Calu3 (cell line): ENCODE results near the gene BRIP1. TPM values are rescaled to one million over a fixed set of nuclear protein-coding genes. Genes with fewer than 3 reads are reported as not detected.

Experiments used
- BruUV-seq: library from RNA; stranded (reverse); fragments of 400-500 nt; replicated peaks from 2 replicates; lab custom pipeline; 2021; lab: Mats Ljungman, UMichigan
- CTCF ChIA-PET: fragments of 300-600 bp; sonication (Branson Sonifier 250); formaldehyde crosslinking; loops from one replicate; lab custom pipeline; 2022; ENCODE audit warnings: antibody characterized with exemption; lab: Charles Lee
- DNase-seq: peaks from one replicate; pipeline ENCODE4 v3.0.0; 2022
- H3K27ac Mint-ChIP-seq: one replicate; pipeline ENCODE4 v1.8.0; 2022; ENCODE audit warnings: mixed read lengths; ENCODE audit not compliant: unreplicated experiment
- H3K27me3 Mint-ChIP-seq: one replicate; pipeline ENCODE4 v1.8.0; 2022; ENCODE audit warnings: mixed read lengths; ENCODE audit not compliant: unreplicated experiment
- H3K36me3 Mint-ChIP-seq: one replicate; pipeline ENCODE4 v1.8.0; 2022; ENCODE audit warnings: mild to moderate bottlenecking, moderate library complexity, mixed read lengths; ENCODE audit not compliant: insufficient read depth, unreplicated experiment
- H3K4me1 Mint-ChIP-seq: one replicate; pipeline ENCODE4 v1.8.0; 2022; ENCODE audit warnings: mild to moderate bottlenecking, low read depth, mixed read lengths; ENCODE audit not compliant: unreplicated experiment
- H3K4me3 Mint-ChIP-seq: one replicate; pipeline ENCODE4 v1.8.0; 2022; ENCODE audit warnings: mild to moderate bottlenecking, low read depth, moderate library complexity, mixed read lengths; ENCODE audit not compliant: unreplicated experiment
- H3K9me3 Mint-ChIP-seq: one replicate; pipeline ENCODE4 v1.8.0; 2022; ENCODE audit warnings: low read depth, mixed read lengths; ENCODE audit not compliant: unreplicated experiment
- CTCF ChIP-seq: fragments of 200-600 bp; IDR thresholded peaks from one replicate; pipeline ENCODE4 v1.8.0; 2022; ENCODE audit warnings: antibody characterized with exemption; ENCODE audit not compliant: unreplicated experiment
- intact Hi-C: fragments of 100-400 bp; cut with micrococcal nuclease; formaldehyde crosslinking; loops from one replicate; pipeline ENCODE4 v1.10.0; 2022; ENCODE audit not compliant: unreplicated experiment
- total RNA-seq: library from RNA; stranded (reverse); gene quantifications from 2 replicates; pipeline ENCODE4 v1.2.3, GENCODE V29; 2022

BRIP1 gene
- total RNA-seq, 1 experiment from 2014 or later = 12.3 TPM

- Mint-ChIP-seq H3K27me3 (no peaks in the 10 kb centered on the region), H3K9me3 (no peaks in the 10 kb centered on the region), H3K4me1 (no peaks in the 10 kb centered on the region), H3K4me3 (no peak overlapping the region), H3K27ac (no peak overlapping the region), H3K36me3 (no peaks in the 10 kb centered on the region)
- no TSS peak for BruUV-seq
- TF ChIP-seq CTCF = no peak
- DNase-seq = no peak
- intact Hi-C loops = no loop called here
- CTCF ChIA-PET = no interaction called here
Observed at GRCh38 chr17:61718022-61718421, 145.3 kb downstream of the BRIP1 start.

- TF ChIP-seq CTCF = no peak
- Mint-ChIP-seq H3K4me1 (no peaks in the 10 kb centered on the region), H3K9me3 (no peaks in the 10 kb centered on the region), H3K27me3 (no peaks in the 10 kb centered on the region), H3K27ac (no peak overlapping the region), H3K4me3 (no peak overlapping the region), H3K36me3 (no peaks in the 10 kb centered on the region)
- no peak for DNase-seq
- CTCF ChIA-PET = no interaction called here
- BruUV-seq = no TSS peak
- intact Hi-C loops = no loop called here
Observed at GRCh38 chr17:61717352-61717751, 146.0 kb downstream of the BRIP1 start.

GRCh38 chr17:61716225-61716829, 147.0 kb downstream of the BRIP1 start:
- Mint-ChIP-seq H3K27ac (no peak overlapping the region), H3K27me3 (no peaks in the 10 kb centered on the region), H3K9me3 (no peaks in the 10 kb centered on the region), H3K36me3 (no peaks in the 10 kb centered on the region), H3K4me3 (no peak overlapping the region), H3K4me1 (no peaks in the 10 kb centered on the region)
- BruUV-seq = no TSS peak
- CTCF ChIA-PET = interaction anchor here (0.6 kb wide), 1 partner anchor 22 kb away, joined by 3 read pairs; no protein-coding TSS in a partner anchor
- no peak for DNase-seq
- intact Hi-C loops = no loop called here
- no peak for TF ChIP-seq CTCF

GRCh38 chr17:61715348-61715747, 148.0 kb downstream of the BRIP1 start:
- BruUV-seq = no TSS peak
- intact Hi-C loops = no loop called here
- Mint-ChIP-seq H3K9me3 (no peaks in the 10 kb centered on the region), H3K27me3 (no peaks in the 10 kb centered on the region), H3K4me3 (no peak overlapping the region), H3K27ac (no peak overlapping the region), H3K36me3 (no peaks in the 10 kb centered on the region), H3K4me1 (no peaks in the 10 kb centered on the region)
- CTCF ChIA-PET = no interaction called here
- no peak for TF ChIP-seq CTCF
- DNase-seq = no peak
